ACC112 (cell line): ENCODE data around the gene MACROD1.

Source experiments
- H2AFZ ChIP-seq: fragments of 200-600 bp; sonication (generic); one replicate; pipeline ENCODE4 v1.6.0; 2017; ENCODE audit warnings: antibody characterized with exemption, low read length; ENCODE audit not compliant: unreplicated experiment
- H3K27ac ChIP-seq: fragments of 200-600 bp; sonication (generic); 2 replicates; pipeline ENCODE4 v1.5.1; 2014; ENCODE audit warnings: low read depth, mild to moderate bottlenecking, antibody characterized with exemption, low read length, moderate library complexity
- H3K27me3 ChIP-seq: fragments of 200-600 bp; sonication (generic); 2 replicates; pipeline ENCODE4 v1.6.1; 2014; ENCODE audit warnings: mild to moderate bottlenecking, antibody characterized with exemption, low read length, moderate library complexity, mixed read lengths; ENCODE audit not compliant: insufficient read depth
- H3K36me3 ChIP-seq: fragments of 200-600 bp; sonication (generic); 2 replicates; pipeline ENCODE4 v1.6.1; 2016; ENCODE audit warnings: mild to moderate bottlenecking, antibody characterized with exemption, low read length, moderate library complexity, mixed read lengths; ENCODE audit not compliant: insufficient read depth
- H3K4me1 ChIP-seq: fragments of 200-600 bp; sonication (generic); one replicate; pipeline ENCODE4 v1.6.1; 2016; ENCODE audit warnings: low read length, mixed read lengths; ENCODE audit not compliant: insufficient read depth, unreplicated experiment, control insufficient read depth
- H3K4me3 ChIP-seq: fragments of 200-600 bp; sonication (generic); 2 replicates; pipeline ENCODE4 v1.5.1; 2014; ENCODE audit warnings: mild to moderate bottlenecking, low read depth, low read length
- H3K79me2 ChIP-seq: fragments of 200-600 bp; sonication (generic); one replicate; pipeline ENCODE4 v1.6.0; 2016; ENCODE audit warnings: low read length; ENCODE audit not compliant: control insufficient read depth, unreplicated experiment, insufficient read depth

The MACROD1 gene

GRCh38 chr11:64104632-64105031, 61.3 kb downstream of the MACROD1 start:
- Histone ChIP-seq H3K27ac (no peak overlapping the region), H3K36me3 (no peaks in the 10 kb centered on the region), H3K27me3 (no peaks in the 10 kb centered on the region), H3K4me1 (no peaks in the 10 kb centered on the region), H3K4me3 (no peak overlapping the region), H2AFZ (no peak overlapping the region), H3K79me2 (no peaks in the 10 kb centered on the region)

DNA sequence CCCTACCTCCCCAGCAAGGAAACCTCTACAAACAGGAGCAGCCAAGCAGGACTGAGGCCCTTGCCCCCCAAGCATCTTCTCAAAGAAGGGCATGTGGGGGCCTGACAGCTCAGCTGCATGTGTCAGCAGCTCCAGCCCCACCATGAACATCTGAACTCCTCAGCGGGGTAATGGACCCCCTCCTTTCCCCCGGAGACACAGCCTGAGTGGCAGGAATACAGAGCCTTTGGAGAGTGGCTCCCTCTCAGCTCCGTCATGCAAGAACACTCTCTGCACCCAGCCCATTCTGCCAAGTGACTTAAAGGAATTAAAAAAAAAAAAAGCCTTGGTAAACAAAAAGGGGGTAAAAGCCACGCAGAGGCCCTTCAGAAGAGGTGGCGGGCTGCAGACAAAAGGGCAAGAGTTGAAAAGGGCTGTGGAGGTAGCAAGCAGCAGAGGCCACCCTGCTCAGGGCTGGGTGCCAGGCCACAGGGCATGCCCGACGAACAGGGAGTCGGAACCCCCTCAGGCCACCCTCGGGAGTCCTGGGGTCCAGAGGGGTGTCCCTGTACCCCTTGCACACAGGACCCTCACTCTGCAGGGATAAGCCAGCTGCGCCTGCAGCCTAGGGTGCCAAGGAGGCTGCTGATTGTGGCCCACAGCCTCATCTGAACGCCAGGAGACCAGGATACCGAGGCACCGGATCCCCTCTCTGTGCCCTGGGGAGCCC, 62.5 kb downstream of the MACROD1 start:
- H3K4me1 ChIP-seq, result no peaks in the 10 kb centered on the region
- no peaks in the 10 kb centered on the region for H3K27me3 ChIP-seq
- H3K4me3 ChIP-seq, result no peak overlapping the region
- no peaks in the 10 kb centered on the region for H3K79me2 ChIP-seq
- no peak overlapping the region for H2AFZ ChIP-seq
- H3K36me3 ChIP-seq, result no peaks in the 10 kb centered on the region
- H3K27ac ChIP-seq, result no peak overlapping the region

DNA sequence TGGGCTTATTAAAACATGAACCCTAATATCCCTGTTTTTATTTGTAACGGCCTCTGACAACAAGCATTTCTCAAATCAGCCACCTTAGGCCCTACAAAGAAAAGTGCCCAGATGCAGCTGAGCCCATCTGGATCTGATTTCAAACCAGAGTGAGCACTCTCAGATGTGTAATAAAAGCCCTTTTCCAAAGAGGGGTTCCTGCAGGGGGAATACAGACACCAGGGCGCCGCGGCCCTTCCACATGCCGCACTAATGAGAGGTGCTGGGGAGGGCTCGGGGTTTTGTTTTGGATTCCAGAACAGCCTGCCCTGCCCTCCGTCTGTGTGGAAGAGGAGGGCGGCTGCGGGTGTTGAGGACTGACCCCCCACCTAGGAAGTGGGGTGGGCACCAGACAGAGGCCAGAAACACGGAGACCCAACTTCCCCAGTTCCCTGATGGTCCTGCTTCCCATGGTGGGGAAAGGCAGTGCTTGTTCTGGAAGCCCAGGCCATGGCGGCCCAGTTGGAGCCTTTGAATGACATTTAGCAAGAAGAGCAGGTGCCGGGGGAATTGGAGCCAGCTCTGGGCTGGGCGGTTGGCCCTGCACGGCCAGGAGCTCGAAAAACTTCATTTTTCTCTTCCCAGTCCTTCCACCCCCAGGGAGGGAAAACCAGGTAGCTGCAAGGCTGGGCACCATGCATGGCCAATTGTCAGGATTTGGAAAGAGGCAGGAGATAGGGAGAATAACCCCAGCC, 63.7 kb downstream of the MACROD1 start:
- no peak overlapping the region for H3K27ac ChIP-seq
- no peaks in the 10 kb centered on the region for H3K27me3 ChIP-seq
- H3K4me3 ChIP-seq, result no peak overlapping the region
- H3K4me1 ChIP-seq, result no peaks in the 10 kb centered on the region
- H2AFZ ChIP-seq, result no peak overlapping the region
- H3K79me2 ChIP-seq, result no peaks in the 10 kb centered on the region
- no peaks in the 10 kb centered on the region for H3K36me3 ChIP-seq

- Histone ChIP-seq H3K27ac (no peak overlapping the region), H3K4me1 (no peaks in the 10 kb centered on the region), H3K36me3 (no peaks in the 10 kb centered on the region), H3K27me3 (no peaks in the 10 kb centered on the region), H2AFZ (no peak overlapping the region), H3K4me3 (no peak overlapping the region), H3K79me2 (no peaks in the 10 kb centered on the region)
Observed at GRCh38 chr11:64101461-64101860, 64.5 kb downstream of the MACROD1 start.

DNA sequence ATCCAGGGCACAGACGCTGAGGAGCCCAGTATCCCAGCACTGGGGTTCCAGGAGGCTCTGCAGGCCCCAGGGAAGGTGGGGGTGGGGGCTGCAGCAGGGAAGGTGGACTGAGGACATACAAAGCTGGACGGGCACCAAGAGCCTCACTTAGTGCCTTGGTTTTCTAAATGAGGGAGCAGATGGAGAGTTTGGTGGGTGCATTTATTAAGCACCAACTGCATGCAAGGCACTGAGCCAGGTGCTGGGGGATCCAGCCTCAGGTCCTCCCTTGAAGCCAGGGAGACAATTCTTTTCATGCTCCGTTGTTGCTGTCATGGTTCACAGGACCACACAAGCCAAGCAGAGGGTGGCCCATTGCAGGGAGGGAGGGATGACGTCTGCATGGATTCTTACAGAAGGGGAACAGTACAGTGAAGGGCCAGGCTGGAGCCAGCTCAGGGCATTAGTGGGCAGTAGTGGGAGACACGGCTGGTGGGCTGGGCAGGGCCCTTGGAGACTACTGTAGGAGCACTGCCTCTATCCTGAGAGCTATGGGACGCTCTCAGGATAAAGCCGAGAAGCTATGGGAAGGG, 65.0 kb downstream of the MACROD1 start:
- no peaks in the 10 kb centered on the region for H3K36me3 ChIP-seq
- no peaks in the 10 kb centered on the region for H3K79me2 ChIP-seq
- H3K4me1 ChIP-seq, result no peaks in the 10 kb centered on the region
- no peak overlapping the region for H2AFZ ChIP-seq
- H3K27ac ChIP-seq, result no peak overlapping the region
- no peak overlapping the region for H3K4me3 ChIP-seq
- H3K27me3 ChIP-seq, result no peaks in the 10 kb centered on the region

DNA sequence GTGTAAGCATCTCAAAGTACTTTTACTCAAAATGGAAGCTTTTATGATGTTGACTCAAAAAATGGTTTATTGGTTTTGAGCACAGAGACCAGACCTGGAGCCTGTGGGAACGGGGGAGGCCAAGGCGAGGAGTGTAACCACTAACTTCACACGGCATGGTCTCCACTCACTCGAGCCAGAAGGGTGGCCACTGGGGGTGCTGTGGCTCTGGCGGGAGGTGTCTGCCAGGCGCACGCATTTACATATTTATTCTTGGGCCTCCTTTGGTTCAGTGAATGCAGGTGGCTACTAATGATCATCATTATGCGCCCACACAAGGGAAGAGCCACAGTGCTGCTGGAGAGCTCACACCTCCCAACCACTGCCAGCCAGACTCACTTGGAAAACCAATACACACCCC, 65.6 kb downstream of the MACROD1 start:
- H3K79me2 ChIP-seq, result no peaks in the 10 kb centered on the region
- no peak overlapping the region for H3K4me3 ChIP-seq
- H3K36me3 ChIP-seq, result no peaks in the 10 kb centered on the region
- no peaks in the 10 kb centered on the region for H3K4me1 ChIP-seq
- H3K27ac ChIP-seq, result no peak overlapping the region
- no peaks in the 10 kb centered on the region for H3K27me3 ChIP-seq
- no peak overlapping the region for H2AFZ ChIP-seq

- H3K27ac ChIP-seq, result no peak overlapping the region
- H2AFZ ChIP-seq, result no peak overlapping the region
- peaks cover 3% of the 10 kb centered on the region for H3K4me1 ChIP-seq
- no peaks in the 10 kb centered on the region for H3K79me2 ChIP-seq
- no peaks in the 10 kb centered on the region for H3K36me3 ChIP-seq
- no peak overlapping the region for H3K4me3 ChIP-seq
- H3K27me3 ChIP-seq, result no peaks in the 10 kb centered on the region
Observed at GRCh38 chr11:64099436-64099835, 66.5 kb downstream of the MACROD1 start.

GRCh38 chr11:64098318-64098831, 67.5 kb downstream of the MACROD1 start:
- H3K79me2 ChIP-seq, result no peaks in the 10 kb centered on the region
- no peaks in the 10 kb centered on the region for H3K27me3 ChIP-seq
- no peak overlapping the region for H3K27ac ChIP-seq
- H3K36me3 ChIP-seq, result no peaks in the 10 kb centered on the region
- no peak overlapping the region for H3K4me3 ChIP-seq
- H3K4me1 ChIP-seq, result peaks cover 14% of the 10 kb centered on the region
- no peak overlapping the region for H2AFZ ChIP-seq

GRCh38 chr11:64097468-64098317, 68.2 kb downstream of the MACROD1 start:
- Histone ChIP-seq H3K27ac (no peak overlapping the region), H2AFZ (no peak overlapping the region), H3K4me1 (peaks cover 14% of the 10 kb centered on the region), H3K4me3 (no peak overlapping the region), H3K27me3 (no peaks in the 10 kb centered on the region), H3K36me3 (no peaks in the 10 kb centered on the region), H3K79me2 (no peaks in the 10 kb centered on the region)

DNA sequence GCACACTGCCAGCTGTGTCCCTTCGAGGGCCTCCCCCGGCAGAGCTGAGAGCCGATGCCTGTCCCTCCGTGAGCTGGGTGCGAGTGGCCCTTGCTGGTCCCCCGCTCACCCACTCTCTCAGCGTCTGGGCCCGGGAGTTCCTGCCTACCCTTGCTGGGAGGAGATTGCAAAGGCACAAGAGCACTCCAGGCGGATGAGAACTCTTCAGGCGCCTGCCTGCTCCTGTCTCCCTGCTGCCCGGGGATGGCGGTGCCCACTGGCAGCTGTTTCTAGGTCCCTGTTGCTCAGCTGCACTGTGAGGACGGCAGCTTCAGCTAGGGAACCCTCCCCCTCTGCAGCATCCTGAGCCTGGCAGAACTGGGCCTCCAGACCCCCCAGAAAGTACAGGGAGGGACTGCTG, 69.1 kb downstream of the MACROD1 start:
- Histone ChIP-seq H3K4me3 (no peak overlapping the region), H3K36me3 (no peaks in the 10 kb centered on the region), H3K79me2 (no peaks in the 10 kb centered on the region), H2AFZ (no peak overlapping the region), H3K27me3 (no peaks in the 10 kb centered on the region), H3K27ac (no peak overlapping the region), H3K4me1 (peaks cover 15% of the 10 kb centered on the region)
